Prostate gland (tissue), 2 donors: ENCODE measurements around the gene PAQR8. TPM values are rescaled to one million over a fixed set of nuclear protein-coding genes. Genes with fewer than 3 reads are reported as not detected.

ENCODE experiments used
- DNase-seq: peaks from one replicate; pipeline ENCODE4 v3.0.0-alpha.2; 2019; ENCODE audit warnings: low spot score
- H3K27ac ChIP-seq, 2 donors: fragments of 200-600 bp; sonication (generic); 2 replicates each; pipeline ENCODE4 v1.5.1; 2017 to 2019
- H3K27me3 ChIP-seq: fragments of 200-600 bp; sonication (generic); replicated peaks from 2 replicates; pipeline ENCODE4 v1.5.1; 2019; ENCODE audit not compliant: insufficient read depth
- H3K36me3 ChIP-seq, 2 donors: fragments of 200-600 bp; sonication (generic); 1 replicate in 1 of 2; 2 replicates in 1 of 2; pipeline versions ENCODE4 v1.5.1 to v1.8.1; 2017 to 2019
- H3K4me1 ChIP-seq: fragments of 200-600 bp; sonication (generic); replicated peaks from 2 replicates; pipeline ENCODE4 v1.5.1; 2019
- H3K4me3 ChIP-seq, 2 donors: fragments of 200-600 bp; sonication (generic); 2 replicates each; pipeline ENCODE4 v1.5.1; 2017 to 2019
- H3K9me3 ChIP-seq: fragments of 200-600 bp; sonication (generic); 2 replicates; pipeline ENCODE4 v1.5.1; 2017
- CTCF ChIP-seq, 4 experiments: fragments of 200-600 bp in 2 of 4; fragments of 450-650 bp in 2 of 4; sonication (generic) in 2 of 4; IDR thresholded peaks; 1 replicate in 3 of 4; 2 replicates in 1 of 4; pipeline ENCODE4 v1.5.1; 2016 to 2019; ENCODE audit warnings: antibody characterized with exemption in 4 of 4, mild to moderate bottlenecking in 2 of 4, moderate library complexity in 2 of 4
- POLR2A ChIP-seq: fragments of 450-650 bp; IDR thresholded peaks from one replicate; pipeline ENCODE4 v1.6.1; 2016; ENCODE audit warnings: antibody characterized with exemption, mild to moderate bottlenecking
- POLR2AphosphoS5 ChIP-seq: sonication (generic); formaldehyde crosslinking; IDR thresholded peaks from one replicate; pipeline ENCODE4 v1.6.1; 2017; ENCODE audit warnings: antibody characterized with exemption
- WGBS: methylation state at CpG from one replicate; pipeline ENCODE4 v1.1.5; 2018; 5-methylcytosine and 5-hydroxymethylcytosine counted together
- intact Hi-C: fragments of 100-400 bp; cut with DNase I; formaldehyde crosslinking; loops from one replicate; pipeline ENCODE4 v1.14.2; 2022
- total RNA-seq, 2 donors: library from RNA; depleted of rRNA; stranded (reverse); fragments of >200 nt; gene quantifications; one replicate each; pipeline ENCODE4 v1.1.0, GENCODE V29; 2016

Gene PAQR8
- total RNA-seq, 2 donors from 2014 or later: 9.9 to 15.8 TPM

GRCh38 chr6:52362443-52363227 is 684 bp downstream of the PAQR8 start:
- peak overlapping the region; percentile 70 to 71 for H3K27ac ChIP-seq
- no peaks in the 10 kb centered on the region for H3K27me3 ChIP-seq
- H3K4me1 ChIP-seq: no peaks in the 10 kb centered on the region
- DNase-seq: no peak
- intact Hi-C loops: loop anchor here (1.0 kb wide), 1 partner anchor 77 kb away; no protein-coding TSS in a partner anchor
- H3K36me3 ChIP-seq: no peaks in the 10 kb centered on the region
- H3K9me3 ChIP-seq: no peaks in the 10 kb centered on the region
- under 1% methylated on average over 57 of the region's 57 CpGs for WGBS
- H3K4me3 ChIP-seq: peak overlapping the region; percentile 66 to 83
- no peak for TF ChIP-seq CTCF (IDR thresholded peaks at IDR 0.05)
- no peak for TF ChIP-seq POLR2AphosphoS5
- TF ChIP-seq POLR2A: no peak

GRCh38 chr6:52363228-52363867 is 1.4 kb downstream of the PAQR8 start:
- no peak overlapping the region for H3K27ac ChIP-seq
- no peaks in the 10 kb centered on the region for H3K4me1 ChIP-seq

GRCh38 chr6:52364480-52365166 is 2.7 kb downstream of the PAQR8 start:
- H3K27ac ChIP-seq: no peak overlapping the region
- no peak for DNase-seq
- no peaks in the 10 kb centered on the region for H3K36me3 ChIP-seq
- no peaks in the 10 kb centered on the region for H3K27me3 ChIP-seq
- H3K4me1 ChIP-seq: no peaks in the 10 kb centered on the region
- TF ChIP-seq POLR2A (no peak), CTCF (IDR thresholded peaks at IDR 0.05) (no peak), POLR2AphosphoS5 (no peak)
- no peaks in the 10 kb centered on the region for H3K9me3 ChIP-seq
- intact Hi-C loops: no loop called here
- no peak overlapping the region for H3K4me3 ChIP-seq
- WGBS: 75% methylated on average over 5 of the region's 5 CpGs

More at GRCh38 chr6:52363228-52363867, 1.4 kb downstream of the PAQR8 start:
- intact Hi-C loops: no loop called here
- Histone ChIP-seq H3K27me3 (no peaks in the 10 kb centered on the region), H3K36me3 (no peaks in the 10 kb centered on the region), H3K9me3 (no peaks in the 10 kb centered on the region), H3K4me3 (peak overlapping the region; percentile 66 to 83)
- no peak for DNase-seq
- WGBS: 54% methylated on average over 8 of the region's 8 CpGs
- TF ChIP-seq POLR2AphosphoS5: no peak
- no peak for TF ChIP-seq POLR2A
- TF ChIP-seq CTCF (IDR thresholded peaks at IDR 0.05): no peak

GRCh38 chr6:52365317-52365716 is 3.4 kb downstream of the PAQR8 start:
- Histone ChIP-seq H3K4me3 (no peak overlapping the region), H3K36me3 (no peaks in the 10 kb centered on the region), H3K27ac (no peak overlapping the region), H3K4me1 (no peaks in the 10 kb centered on the region), H3K27me3 (no peaks in the 10 kb centered on the region), H3K9me3 (no peaks in the 10 kb centered on the region)
- intact Hi-C loops: no loop called here
- no peak for DNase-seq
- TF ChIP-seq CTCF (IDR thresholded peaks at IDR 0.05): no peak
- no peak for TF ChIP-seq POLR2A
- WGBS: 92% methylated on average over 4 of the region's 4 CpGs
